HG02571 (cell line): ENCODE data around the gene RNF183.
"Not testable (repeated sequence)": the region's sequence is repeated elsewhere in the genome, so short reads cannot be mapped to it uniquely, and the experiment has no call there.

Source experiments
- ATAC-seq: cut with Tn5 transposase; IDR thresholded peaks from one replicate; pipeline ENCODE4 v1.9.1; 2021; ENCODE audit warnings: mild to moderate bottlenecking, moderate library complexity; ENCODE audit not compliant: unreplicated experiment

RNF183 gene

GRCh38 chr9:113317777-113318176, 14.6 kb upstream of the RNF183 start:
- no peak for ATAC-seq

GRCh38 chr9:113316030-113316429, 12.9 kb upstream of the RNF183 start:
- ATAC-seq: no peak

GRCh38 chr9:113315231-113315630, 12.1 kb upstream of the RNF183 start:
- no peak for ATAC-seq

- no peak for ATAC-seq
These were observed 10.1 kb upstream of the RNF183 start for GRCh38 chr9:113313261-113313660.

- no peak for ATAC-seq
These were observed 8.8 kb upstream of the RNF183 start for GRCh38 chr9:113311961-113312360.

- no peak for ATAC-seq
These were observed 7.4 kb upstream of the RNF183 start for GRCh38 chr9:113310538-113310937.

GRCh38 chr9:113309204-113309813, 6.1 kb upstream of the RNF183 start:
- no peak for ATAC-seq

GRCh38 chr9:113307396-113307975, 4.3 kb upstream of the RNF183 start:
- ATAC-seq: no peak

GRCh38 chr9:113306566-113306965, 3.4 kb upstream of the RNF183 start:
- no peak for ATAC-seq

GRCh38 chr9:113301548-113301947, 1.6 kb downstream of the RNF183 start:
- ATAC-seq: no peak

GRCh38 chr9:113299800-113300292, 3.3 kb downstream of the RNF183 start:
- no peak for ATAC-seq

GRCh38 chr9:113298924-113299770, 4.0 kb downstream of the RNF183 start:
- no peak for ATAC-seq

- ATAC-seq: no peak
These were observed 4.9 kb downstream of the RNF183 start for GRCh38 chr9:113298311-113298710.

GRCh38 chr9:113296796-113297558, 6.2 kb downstream of the RNF183 start:
- no peak for ATAC-seq

GRCh38 chr9:113296247-113296646, 6.9 kb downstream of the RNF183 start:
- ATAC-seq: not testable (repeated sequence)

GRCh38 chr9:113293285-113293878, 9.8 kb downstream of the RNF183 start:
- ATAC-seq: no peak

GRCh38 chr9:113290052-113290607, 13.0 kb downstream of the RNF183 start:
- no peak for ATAC-seq

- ATAC-seq: no peak
These were observed 14.1 kb downstream of the RNF183 start for GRCh38 chr9:113289091-113289490.

GRCh38 chr9:113281356-113281755, 21.8 kb downstream of the RNF183 start:
- ATAC-seq: no peak

GRCh38 chr9:113278840-113279239, 24.3 kb downstream of the RNF183 start:
- no peak for ATAC-seq
